GM23248 (cell line): Measurements from ENCODE around the gene ANAPC1.
"Not testable (repeated sequence)": the region's sequence is repeated elsewhere in the genome, so short reads cannot be mapped to it uniquely, and the experiment has no call there.

ENCODE experiments used
- EZH2 ChIP-seq: fragments of 200-600 bp; sonication (generic); IDR thresholded peaks from 2 replicates; pipeline ENCODE4 v1.6.1; 2018; ENCODE audit warnings: antibody characterized with exemption, mild to moderate bottlenecking; ENCODE audit not compliant: insufficient read depth, poor library complexity, severe bottlenecking
- EZH2phosphoT487 ChIP-seq: fragments of 200-600 bp; sonication (generic); IDR thresholded peaks from 2 replicates; pipeline ENCODE4 v1.6.1; 2018; ENCODE audit warnings: antibody characterized with exemption, moderate library complexity, mild to moderate bottlenecking, low read depth; ENCODE audit not compliant: insufficient read depth

DNA sequence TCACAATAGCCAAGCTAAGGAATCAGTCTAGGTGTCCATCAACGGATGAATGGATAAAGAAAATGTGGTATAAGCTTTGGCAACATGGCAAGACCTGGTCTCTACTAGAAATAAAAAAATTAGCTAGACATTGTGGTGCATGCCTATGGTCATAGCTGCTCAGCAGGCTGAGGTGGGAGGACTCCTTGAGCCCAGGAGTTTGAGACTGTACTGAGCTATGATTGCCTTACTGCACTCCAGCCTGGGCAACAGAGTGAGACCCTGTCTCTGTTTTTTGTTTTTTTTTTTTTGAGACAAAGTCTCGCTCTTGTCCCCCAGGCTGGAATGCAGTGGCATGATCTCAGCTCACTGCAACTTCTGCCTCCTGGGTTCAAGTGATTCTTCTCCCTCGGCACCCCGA lies 26.0 kb upstream of the ANAPC1 start:
- not testable (repeated sequence) for TF ChIP-seq EZH2phosphoT487, EZH2
